Measurements from ENCODE around the gene RNU5B-1.

- TF ChIP-seq CTCF (IDR thresholded peaks at IDR 0.05) (no peak), POLR2A (IDR thresholded peaks at IDR 0.05) (no peak)
Observed at GRCh38 chr15:65335278-65336055, 31.0 kb downstream of the RNU5B-1 start.

All from lower leg skin (tissue), 3 donors.